Mesothelial cell of epicardium (in vitro differentiated cells): ENCODE measurements around the gene CCND1. TPM values are rescaled to one million over a fixed set of nuclear protein-coding genes. Genes with fewer than 3 reads are reported as not detected.
"Not testable (repeated sequence)": the region's sequence is repeated elsewhere in the genome, so short reads cannot be mapped to it uniquely, and the experiment has no call there.

ENCODE experiments used
- DNase-seq, 2 experiments: peaks; one replicate each; pipeline ENCODE4 v3.0.0; 2021; ENCODE audit warnings: low spot score in 2 of 2; ENCODE audit not compliant: unreplicated experiment in 2 of 2
- H3K27ac Mint-ChIP-seq: 2 replicates; pipeline ENCODE4 v1.8.0; 2021; ENCODE audit warnings: mixed read lengths
- H3K27me3 Mint-ChIP-seq: 2 replicates; pipeline ENCODE4 v1.8.0; 2021; ENCODE audit warnings: low read depth, mixed read lengths
- H3K36me3 Mint-ChIP-seq: 2 replicates; pipeline ENCODE4 v1.8.0; 2021; ENCODE audit warnings: mixed read lengths
- H3K4me1 Mint-ChIP-seq: 2 replicates; pipeline ENCODE4 v1.8.0; 2021; ENCODE audit warnings: mixed read lengths
- H3K4me3 Mint-ChIP-seq: 2 replicates; pipeline ENCODE4 v1.8.0; 2021; ENCODE audit warnings: mild to moderate bottlenecking, moderate library complexity, mixed read lengths
- H3K9me3 Mint-ChIP-seq: 2 replicates; pipeline ENCODE4 v1.8.0; 2021; ENCODE audit warnings: mixed read lengths
- CTCF ChIP-seq: fragments of 200-600 bp; sonication (generic); IDR thresholded peaks from one replicate; pipeline ENCODE4 v1.5.0; 2021; ENCODE audit warnings: antibody characterized with exemption; ENCODE audit not compliant: unreplicated experiment
- total RNA-seq: library from RNA; stranded (reverse); gene quantifications from 3 replicates; pipeline ENCODE4 v1.2.1, GENCODE V29; 2021

The CCND1 gene
- total RNA-seq, 1 donor from 2014 or later = 224 TPM

- no peaks in the 10 kb centered on the region for H3K36me3 Mint-ChIP-seq
- H3K4me1 Mint-ChIP-seq = peaks cover 6% of the 10 kb centered on the region
These were observed 42.9 kb downstream of the CCND1 start for GRCh38 chr11:69683764-69684333.

DNA sequence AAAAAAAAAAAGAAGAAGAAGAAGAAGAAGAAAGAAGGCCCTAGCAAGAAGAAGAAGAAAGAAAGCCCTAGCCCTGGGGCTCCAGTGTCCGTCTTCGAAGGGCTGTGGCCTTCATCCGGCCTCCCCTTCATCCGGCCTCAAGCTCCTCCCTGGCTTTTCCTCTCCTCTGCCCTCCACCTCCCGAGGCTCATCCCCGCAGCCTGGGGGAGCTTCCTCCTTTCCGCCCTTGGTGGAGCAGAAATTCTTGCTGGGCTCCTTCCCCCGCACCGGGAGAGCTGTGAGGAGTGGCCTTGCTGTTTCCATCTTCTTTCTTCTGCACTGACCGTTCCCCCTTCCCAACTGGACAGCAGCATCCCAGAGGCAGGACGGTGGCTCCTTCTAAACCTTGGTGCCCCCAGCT, 43.7 kb downstream of the CCND1 start:
- no peak overlapping the region for H3K4me3 Mint-ChIP-seq
- no peak overlapping the region for H3K27ac Mint-ChIP-seq
- TF ChIP-seq CTCF = no peak
- peaks cover 3% of the 10 kb centered on the region for H3K27me3 Mint-ChIP-seq
- peaks cover 6% of the 10 kb centered on the region for H3K4me1 Mint-ChIP-seq
- H3K36me3 Mint-ChIP-seq = no peaks in the 10 kb centered on the region
- DNase-seq = no peak
- no peaks in the 10 kb centered on the region for H3K9me3 Mint-ChIP-seq

More at GRCh38 chr11:69683764-69684333, 42.9 kb downstream of the CCND1 start:
- Mint-ChIP-seq H3K27me3 (peaks cover 3% of the 10 kb centered on the region), H3K27ac (no peak overlapping the region), H3K4me3 (no peak overlapping the region), H3K9me3 (no peaks in the 10 kb centered on the region)
- no peak for DNase-seq
- peak; percentile 20 for TF ChIP-seq CTCF

DNA sequence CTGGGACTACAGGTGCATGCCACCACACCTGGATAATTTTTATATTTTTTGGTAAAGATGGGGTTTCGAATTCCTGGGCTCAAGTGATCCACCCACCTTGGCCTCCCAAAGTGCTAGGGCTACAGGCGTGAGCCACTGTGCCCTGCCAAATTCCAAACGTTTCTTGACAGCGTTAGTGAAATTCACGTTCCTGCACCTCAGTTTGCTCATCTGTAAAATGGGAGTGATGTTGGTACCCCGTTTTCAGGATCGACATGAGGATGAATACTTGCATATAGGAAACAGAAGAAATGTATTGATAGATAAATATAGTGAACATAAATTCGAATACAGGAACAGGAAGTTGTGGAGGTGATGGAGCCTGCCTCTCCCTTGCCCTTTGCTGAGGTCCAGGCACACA, 44.4 kb downstream of the CCND1 start:
- H3K4me1 Mint-ChIP-seq = peaks cover 6% of the 10 kb centered on the region
- no peaks in the 10 kb centered on the region for H3K36me3 Mint-ChIP-seq
- H3K27ac Mint-ChIP-seq = no peak overlapping the region
- peaks cover 3% of the 10 kb centered on the region for H3K27me3 Mint-ChIP-seq
- no peak for TF ChIP-seq CTCF
- peak overlapping the region; percentile 43 for H3K4me3 Mint-ChIP-seq
- H3K9me3 Mint-ChIP-seq = no peaks in the 10 kb centered on the region
- no peak for DNase-seq

DNA sequence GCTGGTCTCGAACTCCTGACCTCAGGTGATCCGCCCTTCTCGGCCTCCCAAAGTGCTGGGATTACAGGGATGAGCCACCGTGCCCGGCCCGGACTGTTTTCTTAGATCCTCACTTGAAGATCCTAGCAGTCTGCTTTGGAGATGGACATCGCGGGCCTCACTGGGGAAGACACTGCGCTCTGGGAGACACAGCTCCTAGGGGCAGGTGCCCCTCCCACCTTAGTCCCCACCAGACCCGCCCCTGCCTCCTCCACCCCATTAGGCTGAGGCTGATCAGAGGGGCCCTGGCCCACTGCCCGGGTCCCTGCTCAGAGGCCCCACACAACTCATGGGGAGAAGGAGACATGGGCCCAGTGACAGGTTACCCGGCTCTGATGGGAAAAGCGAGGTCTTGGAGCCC, 45.5 kb downstream of the CCND1 start:
- Mint-ChIP-seq H3K4me1 (peaks cover 6% of the 10 kb centered on the region), H3K4me3 (peak overlapping the region; percentile 36), H3K27me3 (peaks cover 3% of the 10 kb centered on the region), H3K27ac (no peak overlapping the region), H3K9me3 (no peaks in the 10 kb centered on the region), H3K36me3 (no peaks in the 10 kb centered on the region)
- no peak for DNase-seq
- TF ChIP-seq CTCF = no peak

GRCh38 chr11:69686856-69687255, 45.9 kb downstream of the CCND1 start:
- H3K4me3 Mint-ChIP-seq = no peak overlapping the region
- peaks cover 6% of the 10 kb centered on the region for H3K4me1 Mint-ChIP-seq
- no peak for DNase-seq
- H3K36me3 Mint-ChIP-seq = no peaks in the 10 kb centered on the region
- TF ChIP-seq CTCF = no peak
- H3K9me3 Mint-ChIP-seq = peaks cover 3% of the 10 kb centered on the region
- H3K27ac Mint-ChIP-seq = no peak overlapping the region
- peaks cover 3% of the 10 kb centered on the region for H3K27me3 Mint-ChIP-seq

- not testable (repeated sequence) for H3K27ac Mint-ChIP-seq
These were observed 47.2 kb downstream of the CCND1 start for GRCh38 chr11:69687969-69688771.

More at GRCh38 chr11:69687969-69688771, 47.2 kb downstream of the CCND1 start:
- not testable (repeated sequence) for H3K27me3 Mint-ChIP-seq, H3K36me3 Mint-ChIP-seq, H3K4me1 Mint-ChIP-seq, H3K4me3 Mint-ChIP-seq, DNase-seq
- H3K9me3 Mint-ChIP-seq = peaks cover 12% of the 10 kb centered on the region
